Liver (tissue), 9 donors: ENCODE results near the gene RBPJ. TPM values are rescaled to one million over a fixed set of nuclear protein-coding genes. Genes with fewer than 3 reads are reported as not detected.

ENCODE experiments used
- DNase-seq: peaks from one replicate; pipeline ENCODE4 v3.0.0-alpha.2; 2017; ENCODE audit warnings: low spot score
- H3K27ac ChIP-seq, 2 donors: one replicate each; pipeline ENCODE4 v1.7.0; 2013; ENCODE audit warnings: inconsistent platforms in 2 of 2, low read length in 2 of 2, control low read depth in 1 of 2, low read depth in 1 of 2, mild to moderate bottlenecking in 1 of 2
- H3K27me3 ChIP-seq, 4 donors: one replicate each; pipeline versions ENCODE4 v1.6.1 to v1.7.0; 2013; ENCODE audit warnings: low read length in 3 of 4, inconsistent platforms in 1 of 4, mild to moderate bottlenecking in 1 of 4, moderate library complexity in 1 of 4; ENCODE audit not compliant: control insufficient read depth in 4 of 4, insufficient read depth in 4 of 4
- H3K36me3 ChIP-seq, 4 donors: one replicate each; pipeline versions ENCODE4 v1.6.1 to v1.7.0; 2013; ENCODE audit warnings: low read length in 3 of 4, mild to moderate bottlenecking in 3 of 4, low read depth in 1 of 4, moderate library complexity in 1 of 4; ENCODE audit not compliant: control insufficient read depth in 4 of 4, insufficient read depth in 3 of 4
- H3K4me1 ChIP-seq, 4 donors: one replicate each; pipeline versions ENCODE4 v1.6.1 to v1.7.0; 2013; ENCODE audit warnings: low read length in 3 of 4, mild to moderate bottlenecking in 3 of 4, moderate library complexity in 1 of 4; ENCODE audit not compliant: control insufficient read depth in 4 of 4, insufficient read depth in 4 of 4
- H3K4me3 ChIP-seq, 3 donors: one replicate each; pipeline versions ENCODE4 v1.6.1 to v1.7.0; 2013; ENCODE audit warnings: low read length in 3 of 3, control low read depth in 1 of 3, low read depth in 1 of 3, mild to moderate bottlenecking in 1 of 3
- H3K9ac ChIP-seq, 2 donors: one replicate each; pipeline ENCODE4 v1.7.0; 2013; ENCODE audit warnings: low read length in 2 of 2, mild to moderate bottlenecking in 2 of 2, moderate library complexity in 2 of 2, control low read depth in 1 of 2, low read depth in 1 of 2
- H3K9me3 ChIP-seq, 4 donors: one replicate each; pipeline versions ENCODE4 v1.6.1 to v1.7.0; 2013; ENCODE audit warnings: low read length in 3 of 4; ENCODE audit not compliant: control insufficient read depth in 4 of 4
- EGR1 ChIP-seq, 2 donors: IDR thresholded peaks; 2 replicates each; pipeline ENCODE4 v1.6.1; 2016 to 2018; ENCODE audit warnings: antibody characterized with exemption in 2 of 2, low read depth in 2 of 2
- FOXA1 ChIP-seq: IDR thresholded peaks from 2 replicates; pipeline ENCODE4 v1.6.1; 2016; ENCODE audit warnings: antibody characterized with exemption
- FOXA2 ChIP-seq: IDR thresholded peaks from 2 replicates; pipeline ENCODE4 v1.6.1; 2016; ENCODE audit warnings: antibody characterized with exemption
- GABPA ChIP-seq, 2 donors: IDR thresholded peaks in 1 of 2; conservative IDR thresholded peaks in 1 of 2; 2 replicates each; pipeline ENCODE4 v1.6.1; 2016; ENCODE audit warnings: antibody characterized with exemption in 2 of 2, mild to moderate bottlenecking in 1 of 2, moderate library complexity in 1 of 2
- HNF4A ChIP-seq, 2 donors: conservative IDR thresholded peaks; 2 replicates each; pipeline ENCODE4 v1.6.1; 2016; ENCODE audit warnings: antibody characterized with exemption in 2 of 2, mild to moderate bottlenecking in 2 of 2
- HNF4G ChIP-seq: IDR thresholded peaks from 2 replicates; pipeline ENCODE4 v1.6.1; 2016; ENCODE audit warnings: antibody characterized with exemption
- JUND ChIP-seq, 2 donors: IDR thresholded peaks; 2 replicates each; pipeline ENCODE4 v1.6.1; 2016; ENCODE audit warnings: antibody characterized with exemption in 2 of 2
- NR2F2 ChIP-seq: IDR thresholded peaks from 2 replicates; pipeline ENCODE4 v1.6.1; 2016; ENCODE audit warnings: antibody characterized with exemption
- RAD21 ChIP-seq, 2 donors: IDR thresholded peaks; 2 replicates each; pipeline ENCODE4 v1.6.1; 2016; ENCODE audit warnings: antibody characterized with exemption in 2 of 2, mild to moderate bottlenecking in 2 of 2
- RXRA ChIP-seq, 2 donors: IDR thresholded peaks; 2 replicates each; pipeline ENCODE4 v1.6.1; 2017 to 2018; ENCODE audit warnings: antibody characterized with exemption in 2 of 2, mild to moderate bottlenecking in 1 of 2
- SP1 ChIP-seq: IDR thresholded peaks from 2 replicates; pipeline ENCODE4 v1.6.1; 2018; ENCODE audit warnings: antibody characterized with exemption, mild to moderate bottlenecking
- TAF1 ChIP-seq: conservative IDR thresholded peaks from 2 replicates; pipeline ENCODE4 v1.6.1; 2016; ENCODE audit warnings: antibody characterized with exemption, mild to moderate bottlenecking
- YY1 ChIP-seq: IDR thresholded peaks from 2 replicates; pipeline ENCODE4 v1.6.1; 2016; ENCODE audit warnings: antibody characterized with exemption, mild to moderate bottlenecking
- WGBS: extraction: QIAGEN DNeasy Blood & Tissue Kit; methylation state at CpG from one replicate; pipeline ENCODE4 v1.1.7; 2013; 5-methylcytosine and 5-hydroxymethylcytosine counted together
- polyA plus RNA-seq, 2 donors: library from polyadenylated mRNA; stranded (reverse) in 1 of 2; unstranded in 1 of 2; fragments of 200-250 nt in 1 of 2; fragments of >200 nt in 1 of 2; fragmentation: Nextera tagmentation in 1 of 2; extraction: Ambion mirVana in 1 of 2; gene quantifications; one replicate each; pipeline versions ENCODE4 v1.2.1 to v1.2.3, GENCODE V29; 2013 to 2015
- total RNA-seq, 2 donors: library from RNA; depleted of rRNA; stranded (reverse); fragments of >200 nt; gene quantifications; one replicate each; pipeline ENCODE4 v1.2.3, GENCODE V29; 2014
- TF ChIP-seq, protein P1 (sequence below): fragments of 150-350 bp; IDR thresholded peaks from 2 replicates; pipeline ENCODE4 v1.5.1; 2017; ENCODE audit warnings: improper control_type of control experiment, low read depth, low read length; ENCODE audit not compliant: missing input control
- TF ChIP-seq, protein P2 (sequence below): IDR thresholded peaks from 2 replicates; pipeline ENCODE4 v1.6.1; 2016; ENCODE audit warnings: antibody characterized with exemption
- TF ChIP-seq, protein P3 (sequence below): IDR thresholded peaks from 2 replicates; pipeline ENCODE4 v1.6.1; 2016; ENCODE audit warnings: antibody characterized with exemption, mild to moderate bottlenecking
- TF ChIP-seq, protein P4 (sequence below): IDR thresholded peaks from 2 replicates; pipeline ENCODE4 v1.6.1; 2016; ENCODE audit warnings: antibody characterized with exemption
- TF ChIP-seq, protein P5 (sequence below): IDR thresholded peaks from 2 replicates; pipeline ENCODE4 v1.6.1; 2016; ENCODE audit warnings: antibody characterized with exemption
- donor health status: healthy.
- donor health status: healthy.
- donor health status: healthy.
- donor health status: healthy.
- donor health status: healthy.

The RBPJ gene
- total and polyA plus RNA-seq, 4 donors: 8.0 to 32.2 (median 22.9) TPM

DNA sequence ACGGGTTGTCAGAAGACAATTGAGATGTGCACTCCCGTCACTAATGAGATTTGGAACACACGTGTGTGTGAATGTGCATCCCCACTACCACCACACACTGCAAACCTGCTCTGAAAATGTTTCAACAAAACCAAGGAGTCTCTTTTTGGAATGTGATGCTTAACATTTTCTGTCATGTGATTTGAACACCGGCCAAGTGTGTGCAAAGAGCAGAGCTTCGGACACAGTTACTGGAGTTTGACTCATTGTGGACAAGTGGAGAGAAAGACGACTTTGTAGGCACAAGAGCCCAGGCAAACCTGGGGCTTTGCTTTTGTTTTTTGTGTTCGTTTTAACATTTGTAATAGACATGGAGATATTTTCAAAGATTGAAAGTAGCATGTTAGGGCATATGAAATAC is 120.3 kb downstream of the RBPJ start:
- no peak for DNase-seq
- Histone ChIP-seq H3K4me1 (no peaks in the 10 kb centered on the region), H3K36me3 (peaks cover 0 to 5% (median 0%) of the 10 kb centered on the region in 4 donors), H3K27me3 (no peaks in the 10 kb centered on the region), H3K9ac (no peak overlapping the region), H3K4me3 (no peak overlapping the region), H3K27ac (no peak overlapping the region), H3K9me3 (no peaks in the 10 kb centered on the region)
- 75% methylated on average over 7 of the region's 7 CpGs for WGBS
- TF ChIP-seq YY1 (no peak), RXRA (IDR thresholded peaks at IDR 0.05) (no peak), NR2F2 (no peak), RAD21 (IDR thresholded peaks at IDR 0.05) (no peak), TAF1 (no peak), HNF4A (conservative IDR thresholded peaks at IDR 0.05) (no peak), GABPA (IDR thresholded peaks at IDR 0.05 in 1 of 2, conservative IDR thresholded peaks at IDR 0.05 in 1 of 2) (no peak), FOXA2 (no peak), JUND (IDR thresholded peaks at IDR 0.05) (no peak), EGR1 (IDR thresholded peaks at IDR 0.05; ENCODE audit: low read depth in 2 of 2) (no peak), SP1 (no peak), FOXA1 (no peak), HNF4G (no peak)
- TF ChIP-seq, protein P1, sequence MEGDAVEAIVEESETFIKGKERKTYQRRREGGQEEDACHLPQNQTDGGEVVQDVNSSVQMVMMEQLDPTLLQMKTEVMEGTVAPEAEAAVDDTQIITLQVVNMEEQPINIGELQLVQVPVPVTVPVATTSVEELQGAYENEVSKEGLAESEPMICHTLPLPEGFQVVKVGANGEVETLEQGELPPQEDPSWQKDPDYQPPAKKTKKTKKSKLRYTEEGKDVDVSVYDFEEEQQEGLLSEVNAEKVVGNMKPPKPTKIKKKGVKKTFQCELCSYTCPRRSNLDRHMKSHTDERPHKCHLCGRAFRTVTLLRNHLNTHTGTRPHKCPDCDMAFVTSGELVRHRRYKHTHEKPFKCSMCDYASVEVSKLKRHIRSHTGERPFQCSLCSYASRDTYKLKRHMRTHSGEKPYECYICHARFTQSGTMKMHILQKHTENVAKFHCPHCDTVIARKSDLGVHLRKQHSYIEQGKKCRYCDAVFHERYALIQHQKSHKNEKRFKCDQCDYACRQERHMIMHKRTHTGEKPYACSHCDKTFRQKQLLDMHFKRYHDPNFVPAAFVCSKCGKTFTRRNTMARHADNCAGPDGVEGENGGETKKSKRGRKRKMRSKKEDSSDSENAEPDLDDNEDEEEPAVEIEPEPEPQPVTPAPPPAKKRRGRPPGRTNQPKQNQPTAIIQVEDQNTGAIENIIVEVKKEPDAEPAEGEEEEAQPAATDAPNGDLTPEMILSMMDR: no peak
- TF ChIP-seq, protein P2, sequence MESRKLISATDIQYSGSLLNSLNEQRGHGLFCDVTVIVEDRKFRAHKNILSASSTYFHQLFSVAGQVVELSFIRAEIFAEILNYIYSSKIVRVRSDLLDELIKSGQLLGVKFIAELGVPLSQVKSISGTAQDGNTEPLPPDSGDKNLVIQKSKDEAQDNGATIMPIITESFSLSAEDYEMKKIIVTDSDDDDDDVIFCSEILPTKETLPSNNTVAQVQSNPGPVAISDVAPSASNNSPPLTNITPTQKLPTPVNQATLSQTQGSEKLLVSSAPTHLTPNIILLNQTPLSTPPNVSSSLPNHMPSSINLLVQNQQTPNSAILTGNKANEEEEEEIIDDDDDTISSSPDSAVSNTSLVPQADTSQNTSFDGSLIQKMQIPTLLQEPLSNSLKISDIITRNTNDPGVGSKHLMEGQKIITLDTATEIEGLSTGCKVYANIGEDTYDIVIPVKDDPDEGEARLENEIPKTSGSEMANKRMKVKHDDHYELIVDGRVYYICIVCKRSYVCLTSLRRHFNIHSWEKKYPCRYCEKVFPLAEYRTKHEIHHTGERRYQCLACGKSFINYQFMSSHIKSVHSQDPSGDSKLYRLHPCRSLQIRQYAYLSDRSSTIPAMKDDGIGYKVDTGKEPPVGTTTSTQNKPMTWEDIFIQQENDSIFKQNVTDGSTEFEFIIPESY: no peak
- TF ChIP-seq, protein P3, sequence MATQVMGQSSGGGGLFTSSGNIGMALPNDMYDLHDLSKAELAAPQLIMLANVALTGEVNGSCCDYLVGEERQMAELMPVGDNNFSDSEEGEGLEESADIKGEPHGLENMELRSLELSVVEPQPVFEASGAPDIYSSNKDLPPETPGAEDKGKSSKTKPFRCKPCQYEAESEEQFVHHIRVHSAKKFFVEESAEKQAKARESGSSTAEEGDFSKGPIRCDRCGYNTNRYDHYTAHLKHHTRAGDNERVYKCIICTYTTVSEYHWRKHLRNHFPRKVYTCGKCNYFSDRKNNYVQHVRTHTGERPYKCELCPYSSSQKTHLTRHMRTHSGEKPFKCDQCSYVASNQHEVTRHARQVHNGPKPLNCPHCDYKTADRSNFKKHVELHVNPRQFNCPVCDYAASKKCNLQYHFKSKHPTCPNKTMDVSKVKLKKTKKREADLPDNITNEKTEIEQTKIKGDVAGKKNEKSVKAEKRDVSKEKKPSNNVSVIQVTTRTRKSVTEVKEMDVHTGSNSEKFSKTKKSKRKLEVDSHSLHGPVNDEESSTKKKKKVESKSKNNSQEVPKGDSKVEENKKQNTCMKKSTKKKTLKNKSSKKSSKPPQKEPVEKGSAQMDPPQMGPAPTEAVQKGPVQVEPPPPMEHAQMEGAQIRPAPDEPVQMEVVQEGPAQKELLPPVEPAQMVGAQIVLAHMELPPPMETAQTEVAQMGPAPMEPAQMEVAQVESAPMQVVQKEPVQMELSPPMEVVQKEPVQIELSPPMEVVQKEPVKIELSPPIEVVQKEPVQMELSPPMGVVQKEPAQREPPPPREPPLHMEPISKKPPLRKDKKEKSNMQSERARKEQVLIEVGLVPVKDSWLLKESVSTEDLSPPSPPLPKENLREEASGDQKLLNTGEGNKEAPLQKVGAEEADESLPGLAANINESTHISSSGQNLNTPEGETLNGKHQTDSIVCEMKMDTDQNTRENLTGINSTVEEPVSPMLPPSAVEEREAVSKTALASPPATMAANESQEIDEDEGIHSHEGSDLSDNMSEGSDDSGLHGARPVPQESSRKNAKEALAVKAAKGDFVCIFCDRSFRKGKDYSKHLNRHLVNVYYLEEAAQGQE: no peak
- TF ChIP-seq, protein P4, sequence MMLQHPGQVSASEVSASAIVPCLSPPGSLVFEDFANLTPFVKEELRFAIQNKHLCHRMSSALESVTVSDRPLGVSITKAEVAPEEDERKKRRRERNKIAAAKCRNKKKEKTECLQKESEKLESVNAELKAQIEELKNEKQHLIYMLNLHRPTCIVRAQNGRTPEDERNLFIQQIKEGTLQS: no peak
- TF ChIP-seq, protein P5, sequence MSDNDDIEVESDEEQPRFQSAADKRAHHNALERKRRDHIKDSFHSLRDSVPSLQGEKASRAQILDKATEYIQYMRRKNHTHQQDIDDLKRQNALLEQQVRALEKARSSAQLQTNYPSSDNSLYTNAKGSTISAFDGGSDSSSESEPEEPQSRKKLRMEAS: no peak
